ENCODE data around the gene KHDC4. TPM values are rescaled to one million over a fixed set of nuclear protein-coding genes. Genes with fewer than 3 reads are reported as not detected.

Gene KHDC4
- total RNA-seq, 1 donor = 37.3 TPM

GRCh38 chr1:155966135-155966534 is 31.9 kb upstream of the KHDC4 start:
- Histone ChIP-seq H3K4me2 (ENCODE audit: insufficient read depth, low read length) (no peak overlapping the region), H3K4me1 (ENCODE audit: insufficient read depth, low read length) (peaks cover 40% of the 10 kb centered on the region), H3K36me3 (ENCODE audit: insufficient read depth, low read length) (peaks cover 80% of the 10 kb centered on the region), H3K27ac (ENCODE audit: low read depth, low read length) (no peak overlapping the region), H4K20me1 (ENCODE audit: insufficient read depth, low read length) (peaks cover 51% of the 10 kb centered on the region), H3K9me3 (ENCODE audit: low read depth, low read length) (no peaks in the 10 kb centered on the region), H3K79me2 (ENCODE audit: insufficient read depth, low read length) (peaks cover 75% of the 10 kb centered on the region), H2AFZ (ENCODE audit: low read length) (no peak overlapping the region), H3K4me3 (ENCODE audit: insufficient read depth, low read length) (no peak overlapping the region), H3K27me3 (ENCODE audit: insufficient read depth, low read length) (no peaks in the 10 kb centered on the region)
- DNase-seq (ENCODE audit: insufficient read length, low spot score, missing footprints) = no peak
- peak; percentile 22 for TF ChIP-seq CTCF (IDR thresholded peaks at IDR 0.05; ENCODE audit: extremely low read depth, low read depth, low read length)

- H3K4me1 ChIP-seq (ENCODE audit: insufficient read depth, low read length) = peaks cover 28% of the 10 kb centered on the region
- peaks cover 86% of the 10 kb centered on the region for H3K36me3 ChIP-seq (ENCODE audit: insufficient read depth, low read length)
Measured at GRCh38 chr1:155964193-155964592, 30.0 kb upstream of the KHDC4 start.

GRCh38 chr1:155962599-155963211 is 28.5 kb upstream of the KHDC4 start:
- no peak for DNase-seq (ENCODE audit: insufficient read length, low spot score, missing footprints)
- H3K79me2 ChIP-seq (ENCODE audit: insufficient read depth, low read length) = peaks cover 49% of the 10 kb centered on the region
- H3K9me3 ChIP-seq (ENCODE audit: low read depth, low read length) = no peaks in the 10 kb centered on the region
- H3K27me3 ChIP-seq (ENCODE audit: insufficient read depth, low read length) = no peaks in the 10 kb centered on the region
- no peak overlapping the region for H2AFZ ChIP-seq (ENCODE audit: low read length)
- peak overlapping the region; percentile 90 for H3K27ac ChIP-seq (ENCODE audit: low read depth, low read length)
- H3K4me1 ChIP-seq (ENCODE audit: insufficient read depth, low read length) = peaks cover 21% of the 10 kb centered on the region
- H4K20me1 ChIP-seq (ENCODE audit: insufficient read depth, low read length) = peaks cover 21% of the 10 kb centered on the region
- H3K4me2 ChIP-seq (ENCODE audit: insufficient read depth, low read length) = no peak overlapping the region
- peaks cover 85% of the 10 kb centered on the region for H3K36me3 ChIP-seq (ENCODE audit: insufficient read depth, low read length)
- TF ChIP-seq CTCF (IDR thresholded peaks at IDR 0.05; ENCODE audit: extremely low read depth, low read depth, low read length) = no peak
- no peak overlapping the region for H3K4me3 ChIP-seq (ENCODE audit: insufficient read depth, low read length)

More at GRCh38 chr1:155964193-155964592, 30.0 kb upstream of the KHDC4 start:
- TF ChIP-seq CTCF (IDR thresholded peaks at IDR 0.05; ENCODE audit: extremely low read depth, low read depth, low read length) = no peak
- DNase-seq (ENCODE audit: insufficient read length, low spot score, missing footprints) = no peak
- no peak overlapping the region for H3K4me3 ChIP-seq (ENCODE audit: insufficient read depth, low read length)
- no peaks in the 10 kb centered on the region for H3K9me3 ChIP-seq (ENCODE audit: low read depth, low read length)
- H4K20me1 ChIP-seq (ENCODE audit: insufficient read depth, low read length) = peaks cover 34% of the 10 kb centered on the region
- H3K27ac ChIP-seq (ENCODE audit: low read depth, low read length) = no peak overlapping the region
- H3K27me3 ChIP-seq (ENCODE audit: insufficient read depth, low read length) = no peaks in the 10 kb centered on the region
- H2AFZ ChIP-seq (ENCODE audit: low read length) = no peak overlapping the region
- H3K79me2 ChIP-seq (ENCODE audit: insufficient read depth, low read length) = peaks cover 63% of the 10 kb centered on the region
- no peak overlapping the region for H3K4me2 ChIP-seq (ENCODE audit: insufficient read depth, low read length)

GRCh38 chr1:155961937-155962336 is 27.7 kb upstream of the KHDC4 start:
- Histone ChIP-seq H3K27ac (ENCODE audit: low read depth, low read length) (peak overlapping the region; percentile 90), H3K9me3 (ENCODE audit: low read depth, low read length) (no peaks in the 10 kb centered on the region), H3K27me3 (ENCODE audit: insufficient read depth, low read length) (no peaks in the 10 kb centered on the region), H3K4me2 (ENCODE audit: insufficient read depth, low read length) (peak overlapping the region; percentile 40), H3K4me1 (ENCODE audit: insufficient read depth, low read length) (peaks cover 21% of the 10 kb centered on the region), H3K36me3 (ENCODE audit: insufficient read depth, low read length) (peaks cover 85% of the 10 kb centered on the region), H4K20me1 (ENCODE audit: insufficient read depth, low read length) (peaks cover 16% of the 10 kb centered on the region), H3K4me3 (ENCODE audit: insufficient read depth, low read length) (no peak overlapping the region), H3K79me2 (ENCODE audit: insufficient read depth, low read length) (peaks cover 46% of the 10 kb centered on the region), H2AFZ (ENCODE audit: low read length) (no peak overlapping the region)
- peak; percentile 49 for TF ChIP-seq CTCF (IDR thresholded peaks at IDR 0.05; ENCODE audit: extremely low read depth, low read depth, low read length)
- peak; percentile 98 for DNase-seq (ENCODE audit: insufficient read length, low spot score, missing footprints)
